GM12872 (cell line): ENCODE results near the gene SPATS1.

Experiments used
- TF ChIP-seq, protein P1 (sequence below): IDR thresholded peaks from 3 replicates; pipeline ENCODE4 v1.5.1; 2011; ENCODE audit warnings: low read depth, mild to moderate bottlenecking, low read length, moderate library complexity; ENCODE audit not compliant: insufficient read depth

The SPATS1 gene

DNA sequence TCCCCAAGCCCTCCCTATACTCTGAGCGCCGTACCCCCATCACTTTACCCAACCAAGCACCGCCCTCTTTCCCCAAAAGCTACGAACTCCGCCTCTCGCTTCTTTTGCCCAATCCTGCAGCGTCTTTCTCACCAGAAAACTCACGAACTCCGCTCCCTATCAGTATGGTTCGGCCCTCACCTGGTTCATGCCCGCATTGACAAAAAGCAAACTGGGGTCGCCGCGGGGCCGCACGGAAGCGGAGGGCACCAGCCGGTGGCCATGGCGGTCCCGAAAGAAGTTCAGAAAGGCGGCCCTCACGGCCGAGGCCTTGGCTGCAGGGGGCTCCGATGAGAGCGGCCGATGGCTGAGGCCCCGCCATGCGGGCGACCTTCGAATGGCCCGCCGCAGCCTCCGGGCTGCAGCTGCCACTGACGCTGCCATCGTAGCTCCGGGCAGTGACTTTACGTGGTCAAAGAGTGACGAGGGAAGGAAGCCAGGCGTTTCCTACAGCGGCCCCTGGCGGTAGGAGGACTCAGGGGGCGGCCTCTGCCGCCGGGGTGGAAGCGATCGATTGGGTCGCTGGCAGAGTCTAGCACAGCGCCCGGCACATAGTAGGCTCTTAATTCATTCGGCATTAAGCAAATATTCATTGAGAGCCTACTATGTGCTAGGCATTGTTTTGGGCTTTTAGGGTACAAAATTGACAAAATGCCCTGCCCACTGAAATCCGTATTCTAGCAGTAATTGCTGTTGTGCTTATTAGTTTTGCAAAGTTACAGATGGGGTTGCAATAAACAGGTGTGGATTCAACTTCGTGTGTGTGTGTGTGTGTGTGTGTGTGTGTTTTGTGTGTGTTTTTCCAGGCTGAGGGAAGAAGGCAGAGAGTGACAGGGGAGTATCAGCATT lies 29.3 kb upstream of the SPATS1 start, which contains the start of gene AARS2:
Gene AARS2 (minus strand): TSS at position 447 of the 888 bp plus-strand sequence. CDS start 24 bp downstream, at position 423.
- TF ChIP-seq, protein P1, sequence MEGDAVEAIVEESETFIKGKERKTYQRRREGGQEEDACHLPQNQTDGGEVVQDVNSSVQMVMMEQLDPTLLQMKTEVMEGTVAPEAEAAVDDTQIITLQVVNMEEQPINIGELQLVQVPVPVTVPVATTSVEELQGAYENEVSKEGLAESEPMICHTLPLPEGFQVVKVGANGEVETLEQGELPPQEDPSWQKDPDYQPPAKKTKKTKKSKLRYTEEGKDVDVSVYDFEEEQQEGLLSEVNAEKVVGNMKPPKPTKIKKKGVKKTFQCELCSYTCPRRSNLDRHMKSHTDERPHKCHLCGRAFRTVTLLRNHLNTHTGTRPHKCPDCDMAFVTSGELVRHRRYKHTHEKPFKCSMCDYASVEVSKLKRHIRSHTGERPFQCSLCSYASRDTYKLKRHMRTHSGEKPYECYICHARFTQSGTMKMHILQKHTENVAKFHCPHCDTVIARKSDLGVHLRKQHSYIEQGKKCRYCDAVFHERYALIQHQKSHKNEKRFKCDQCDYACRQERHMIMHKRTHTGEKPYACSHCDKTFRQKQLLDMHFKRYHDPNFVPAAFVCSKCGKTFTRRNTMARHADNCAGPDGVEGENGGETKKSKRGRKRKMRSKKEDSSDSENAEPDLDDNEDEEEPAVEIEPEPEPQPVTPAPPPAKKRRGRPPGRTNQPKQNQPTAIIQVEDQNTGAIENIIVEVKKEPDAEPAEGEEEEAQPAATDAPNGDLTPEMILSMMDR: peak; percentile 99

- TF ChIP-seq, protein P1: no peak
Observed at GRCh38 chr6:44315516-44315915, 26.9 kb upstream of the SPATS1 start.

GRCh38 chr6:44315951-44316350 lies 26.5 kb upstream of the SPATS1 start:
- TF ChIP-seq, protein P1: no peak

- TF ChIP-seq, protein P1: no peak
Observed at GRCh38 chr6:44316481-44316880, 26.0 kb upstream of the SPATS1 start.

- TF ChIP-seq, protein P1: no peak
Observed at GRCh38 chr6:44321210-44321609, 21.2 kb upstream of the SPATS1 start.

- TF ChIP-seq, protein P1: no peak
Observed at GRCh38 chr6:44327096-44327495, 15.4 kb upstream of the SPATS1 start.

- TF ChIP-seq, protein P1: no peak
Observed at GRCh38 chr6:44327760-44328159, 14.7 kb upstream of the SPATS1 start.
